ENCODE measurements around the gene ZBTB7C. TPM values are rescaled to one million over a fixed set of nuclear protein-coding genes. Genes with fewer than 3 reads are reported as not detected.
A peak's percentile ranks its signal among the peaks of the same experiment; 100 is the strongest.

Gene ZBTB7C
- total RNA-seq, 1 experiment from 2014 or later = 0.18 TPM

- no peaks in the 10 kb centered on the region for H3K4me1 Mint-ChIP-seq (ENCODE audit: low read depth, unreplicated experiment)
- no peak overlapping the region for H3K4me3 Mint-ChIP-seq (ENCODE audit: unreplicated experiment)
- Histone ChIP-seq H3K4me3 (ENCODE audit: low read depth, low read length) (no peak overlapping the region), H3K36me3 (ENCODE audit: control insufficient read depth, insufficient read depth, low read length) (no peaks in the 10 kb centered on the region), H3K27me3 (replicated peaks; ENCODE audit: control insufficient read depth, insufficient read depth, low read length) (no peaks in the 10 kb centered on the region), H3K4me1 (no peaks in the 10 kb centered on the region), H3K9me3 (no peaks in the 10 kb centered on the region)
- DNase-seq = no peak
- H3K27me3 Mint-ChIP-seq (ENCODE audit: insufficient read depth, unreplicated experiment) = no peaks in the 10 kb centered on the region
- no TSS peak for BruUV-seq (replicated peaks)
- no peaks in the 10 kb centered on the region for H3K9me3 Mint-ChIP-seq (ENCODE audit: unreplicated experiment)
- no peaks in the 10 kb centered on the region for H3K36me3 Mint-ChIP-seq (ENCODE audit: insufficient read depth, unreplicated experiment)
- CTCF ChIA-PET = no interaction called here
- POLR2A ChIA-PET = no interaction called here
- no peak for TF ChIP-seq CTCF (IDR thresholded peaks at IDR 0.05; ENCODE audit: insufficient read depth in 1 of 2, low read depth in 1 of 2, low read length in 1 of 2, severe bottlenecking in 1 of 2, unreplicated experiment in 1 of 2)
- intact Hi-C loops (cut with micrococcal nuclease; ENCODE audit: unreplicated experiment) = no loop called here
- no peak overlapping the region for H3K27ac Mint-ChIP-seq (ENCODE audit: unreplicated experiment)
Measured at GRCh38 chr18:48450685-48451084, 41.5 kb upstream of the ZBTB7C start.

- ChIA-PET CTCF (no interaction called here), POLR2A (no interaction called here)
- Histone ChIP-seq H3K4me3 (ENCODE audit: low read depth, low read length) (no peak overlapping the region), H3K27me3 (replicated peaks; ENCODE audit: control insufficient read depth, insufficient read depth, low read length) (no peaks in the 10 kb centered on the region), H3K36me3 (ENCODE audit: control insufficient read depth, insufficient read depth, low read length) (no peaks in the 10 kb centered on the region), H3K4me1 (no peaks in the 10 kb centered on the region), H3K9me3 (no peaks in the 10 kb centered on the region)
- Mint-ChIP-seq H3K27me3 (ENCODE audit: insufficient read depth, unreplicated experiment) (peaks cover 2% of the 10 kb centered on the region), H3K27ac (ENCODE audit: unreplicated experiment) (no peak overlapping the region), H3K36me3 (ENCODE audit: insufficient read depth, unreplicated experiment) (no peaks in the 10 kb centered on the region), H3K9me3 (ENCODE audit: unreplicated experiment) (no peaks in the 10 kb centered on the region), H3K4me3 (ENCODE audit: unreplicated experiment) (no peak overlapping the region), H3K4me1 (ENCODE audit: low read depth, unreplicated experiment) (no peaks in the 10 kb centered on the region)
- no TSS peak for BruUV-seq (replicated peaks)
- peak in 1 of 2 experiments; percentile 70 for TF ChIP-seq CTCF (IDR thresholded peaks at IDR 0.05; ENCODE audit: insufficient read depth in 1 of 2, low read depth in 1 of 2, low read length in 1 of 2, severe bottlenecking in 1 of 2, unreplicated experiment in 1 of 2)
- peak; percentile 61 to 72 for DNase-seq
- intact Hi-C loops (cut with micrococcal nuclease; ENCODE audit: unreplicated experiment) = loop anchor here (1.0 kb wide), 2 partner anchors 216 to 423 kb away; no protein-coding TSS in a partner anchor
Measured at GRCh38 chr18:48446582-48447225, 37.5 kb upstream of the ZBTB7C start.

- peaks cover 2% of the 10 kb centered on the region for H3K27me3 Mint-ChIP-seq (ENCODE audit: insufficient read depth, unreplicated experiment)
- POLR2A ChIA-PET = no interaction called here
Measured at GRCh38 chr18:48445540-48445939, 36.4 kb upstream of the ZBTB7C start.

More at GRCh38 chr18:48445540-48445939, 36.4 kb upstream of the ZBTB7C start:
- peak; percentile 60 to 66 for TF ChIP-seq CTCF (IDR thresholded peaks at IDR 0.05; ENCODE audit: insufficient read depth in 1 of 2, low read depth in 1 of 2, low read length in 1 of 2, severe bottlenecking in 1 of 2, unreplicated experiment in 1 of 2)
- no peaks in the 10 kb centered on the region for H3K9me3 ChIP-seq
- DNase-seq = peak; percentile 71 to 79
- H3K9me3 Mint-ChIP-seq (ENCODE audit: unreplicated experiment) = no peaks in the 10 kb centered on the region
- BruUV-seq (replicated peaks) = no TSS peak
- H3K36me3 Mint-ChIP-seq (ENCODE audit: insufficient read depth, unreplicated experiment) = no peaks in the 10 kb centered on the region
- H3K4me3 Mint-ChIP-seq (ENCODE audit: unreplicated experiment) = no peak overlapping the region
- no peaks in the 10 kb centered on the region for H3K36me3 ChIP-seq (ENCODE audit: control insufficient read depth, insufficient read depth, low read length)
- H3K4me3 ChIP-seq (ENCODE audit: low read depth, low read length) = no peak overlapping the region
- no peak overlapping the region for H3K27ac Mint-ChIP-seq (ENCODE audit: unreplicated experiment)
- H3K4me1 Mint-ChIP-seq (ENCODE audit: low read depth, unreplicated experiment) = no peaks in the 10 kb centered on the region
- no peaks in the 10 kb centered on the region for H3K27me3 ChIP-seq (replicated peaks; ENCODE audit: control insufficient read depth, insufficient read depth, low read length)
- CTCF ChIA-PET = interaction anchor here (1.0 to 1.4 kb wide), 3 partner anchors 23 to 215 kb away, joined by 3 to 6 read pairs (median 5); no protein-coding TSS in a partner anchor
- intact Hi-C loops (cut with micrococcal nuclease; ENCODE audit: unreplicated experiment) = loop anchor here (1.0 kb wide), 1 partner anchor 20 kb away; no protein-coding TSS in a partner anchor
- H3K4me1 ChIP-seq = no peaks in the 10 kb centered on the region
